HG03439 (cell line): ENCODE data around the gene PRDX6.
"Not testable (repeated sequence)": the region's sequence is repeated elsewhere in the genome, so short reads cannot be mapped to it uniquely, and the experiment has no call there.

Experiments used
- ATAC-seq: cut with Tn5 transposase; IDR thresholded peaks from one replicate; pipeline ENCODE4 v1.9.1; 2021; ENCODE audit warnings: mild to moderate bottlenecking, moderate library complexity; ENCODE audit not compliant: unreplicated experiment

Gene PRDX6

GRCh38 chr1:173477286-173478093 lies at the start of gene PRDX6:
Gene PRDX6, plus strand, starts transcription at chr1:173477335. Its CDS starts 63 bp downstream, at chr1:173477398.
- ATAC-seq, result peak; percentile 40

GRCh38 chr1:173429471-173430402 lies 47.4 kb upstream of the PRDX6 start:
- peak; percentile 66 for ATAC-seq

GRCh38 chr1:173430677-173431303 lies 46.3 kb upstream of the PRDX6 start:
- ATAC-seq, result no peak

- peak; percentile 58 for ATAC-seq
Measured at GRCh38 chr1:173431304-173432045, 45.7 kb upstream of the PRDX6 start.

GRCh38 chr1:173432331-173432730 lies 44.8 kb upstream of the PRDX6 start:
- ATAC-seq, result no peak

GRCh38 chr1:173433751-173434326 lies 43.3 kb upstream of the PRDX6 start:
- no peak for ATAC-seq

- no peak for ATAC-seq
Measured at GRCh38 chr1:173436841-173437428, 40.2 kb upstream of the PRDX6 start.

- ATAC-seq, result no peak
Measured at GRCh38 chr1:173438675-173439074, 38.5 kb upstream of the PRDX6 start.

GRCh38 chr1:173440430-173440829 lies 36.7 kb upstream of the PRDX6 start:
- no peak for ATAC-seq

GRCh38 chr1:173444757-173445156 lies 32.4 kb upstream of the PRDX6 start:
- no peak for ATAC-seq

- ATAC-seq, result no peak
Measured at GRCh38 chr1:173445164-173445563, 32.0 kb upstream of the PRDX6 start.

- ATAC-seq, result no peak
Measured at GRCh38 chr1:173445656-173446055, 31.5 kb upstream of the PRDX6 start.

GRCh38 chr1:173447224-173447623 lies 29.9 kb upstream of the PRDX6 start:
- ATAC-seq, result no peak

GRCh38 chr1:173448945-173449344 lies 28.2 kb upstream of the PRDX6 start:
- ATAC-seq, result no peak

- ATAC-seq, result no peak
Measured at GRCh38 chr1:173451981-173452380, 25.2 kb upstream of the PRDX6 start.

GRCh38 chr1:173453982-173454381 lies 23.2 kb upstream of the PRDX6 start:
- ATAC-seq, result no peak

GRCh38 chr1:173454966-173455524 lies 22.1 kb upstream of the PRDX6 start:
- no peak for ATAC-seq

- ATAC-seq, result no peak
Measured at GRCh38 chr1:173459885-173460284, 17.2 kb upstream of the PRDX6 start.

GRCh38 chr1:173462666-173463065 lies 14.5 kb upstream of the PRDX6 start:
- not testable (repeated sequence) for ATAC-seq
